ENCODE measurements around the gene LYPD5.

LYPD5 gene

DNA sequence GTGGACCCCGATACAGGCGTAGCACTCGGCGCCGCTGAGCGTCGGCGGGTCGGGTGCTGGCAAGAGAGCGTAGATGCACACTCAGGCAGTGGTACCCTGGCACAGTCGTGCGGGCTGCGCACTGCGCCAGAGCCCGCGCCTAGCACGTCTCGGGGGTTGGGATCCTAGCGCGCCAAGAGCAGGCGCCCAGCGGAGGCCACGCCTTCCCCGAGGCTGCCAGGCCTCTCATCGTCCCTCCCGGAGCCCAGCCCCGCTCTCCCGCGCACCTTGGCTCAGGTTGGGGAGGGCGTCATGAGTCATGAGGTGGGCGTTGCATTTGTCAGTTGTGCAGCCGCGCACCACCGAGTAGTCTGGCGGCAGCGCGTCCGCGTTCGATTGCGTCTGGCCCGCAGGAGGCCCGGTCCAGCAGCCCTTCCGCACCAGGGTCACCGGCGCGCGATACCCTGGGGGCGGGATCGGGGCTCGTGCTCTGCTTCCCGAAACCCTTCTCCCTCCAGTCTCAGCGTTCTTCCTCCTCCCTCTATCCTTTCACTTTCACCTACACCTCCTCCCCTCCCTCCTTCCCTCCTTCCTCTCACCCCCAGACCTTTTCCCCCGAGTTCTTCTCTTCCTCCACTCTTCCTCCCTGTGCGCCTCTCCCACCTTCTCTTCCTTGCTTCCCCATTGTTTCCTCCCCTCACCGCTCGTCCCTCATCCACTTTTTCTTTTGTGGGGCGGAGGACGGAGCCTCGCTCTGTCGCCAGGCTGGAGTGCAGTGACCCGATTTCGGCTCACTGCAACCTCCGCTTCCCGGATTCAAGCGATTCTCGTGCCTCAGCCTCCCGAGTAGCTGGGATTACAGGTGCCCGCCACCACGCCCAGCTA lies 3.5 kb downstream of the LYPD5 start:
- DNase-seq (ENCODE audit: insufficient read length), result peak; percentile 15
- FAIRE-seq, result no peak
- no peak for TF ChIP-seq POLR2AphosphoS5 (IDR thresholded peaks at IDR 0.05; ENCODE audit: low read depth, low read length)
- no peak for TF ChIP-seq POLR2A (IDR thresholded peaks at IDR 0.05; ENCODE audit: low read depth, low read length)
- no peak for TF ChIP-seq TAF1 (IDR thresholded peaks at IDR 0.05; ENCODE audit: borderline replicate concordance, low read depth, low read length)

DNA sequence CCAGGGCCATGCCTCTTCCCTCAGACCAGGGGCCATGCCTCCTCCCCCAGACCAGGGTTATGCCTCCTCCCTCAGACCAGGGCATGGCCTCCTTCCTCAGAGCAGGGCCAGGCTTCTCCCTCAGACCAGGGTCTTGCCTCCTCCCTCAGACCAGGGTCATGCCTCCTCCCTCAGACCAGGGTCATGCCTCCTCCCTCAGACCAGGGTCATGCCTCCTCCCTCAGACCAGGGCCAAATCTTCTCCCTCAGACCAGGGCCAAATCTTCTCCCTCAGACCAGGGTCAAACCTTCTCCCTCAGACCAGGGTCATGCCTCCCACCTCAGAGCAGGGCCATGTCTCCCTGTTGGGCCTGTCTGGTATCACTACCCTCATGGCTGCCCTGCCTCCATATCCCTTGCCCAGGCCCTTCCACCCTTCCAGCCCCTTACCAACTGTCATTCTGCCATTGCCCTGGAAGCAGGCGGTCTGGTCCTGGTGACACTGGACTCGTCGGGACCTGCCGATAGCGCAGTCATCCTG lies 4.2 kb downstream of the LYPD5 start:
- no peak for FAIRE-seq
- TF ChIP-seq POLR2AphosphoS5 (IDR thresholded peaks at IDR 0.05; ENCODE audit: low read depth, low read length) (no peak), TAF1 (IDR thresholded peaks at IDR 0.05; ENCODE audit: borderline replicate concordance, low read depth, low read length) (no peak), POLR2A (IDR thresholded peaks at IDR 0.05; ENCODE audit: low read depth, low read length) (no peak)
- no peak for DNase-seq (ENCODE audit: insufficient read length)

DNA sequence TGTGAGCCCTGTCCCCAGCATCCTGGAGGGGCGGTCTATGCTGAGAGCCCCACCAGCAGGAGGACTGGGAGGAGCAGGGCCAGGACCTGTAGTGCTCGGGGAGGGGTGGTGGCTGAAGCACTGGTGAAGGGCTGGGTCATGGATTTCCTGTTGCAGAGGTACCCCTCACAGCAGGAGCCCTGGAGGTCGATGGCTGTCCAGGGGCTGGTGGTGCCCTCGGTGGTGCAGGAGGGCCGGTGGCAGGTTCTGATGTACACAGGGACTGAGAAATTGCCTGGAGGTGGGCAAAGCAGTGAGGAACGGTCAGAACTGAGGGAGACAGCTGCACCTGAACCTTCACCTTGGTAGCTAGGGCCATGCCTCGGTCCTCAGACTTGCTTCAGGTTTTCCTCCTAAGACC lies 4.7 kb downstream of the LYPD5 start:
- TF ChIP-seq POLR2AphosphoS5 (IDR thresholded peaks at IDR 0.05; ENCODE audit: low read depth, low read length) (no peak), POLR2A (IDR thresholded peaks at IDR 0.05; ENCODE audit: low read depth, low read length) (no peak), TAF1 (IDR thresholded peaks at IDR 0.05; ENCODE audit: borderline replicate concordance, low read depth, low read length) (no peak)
- DNase-seq (ENCODE audit: insufficient read length), result no peak
- no peak for FAIRE-seq

DNA sequence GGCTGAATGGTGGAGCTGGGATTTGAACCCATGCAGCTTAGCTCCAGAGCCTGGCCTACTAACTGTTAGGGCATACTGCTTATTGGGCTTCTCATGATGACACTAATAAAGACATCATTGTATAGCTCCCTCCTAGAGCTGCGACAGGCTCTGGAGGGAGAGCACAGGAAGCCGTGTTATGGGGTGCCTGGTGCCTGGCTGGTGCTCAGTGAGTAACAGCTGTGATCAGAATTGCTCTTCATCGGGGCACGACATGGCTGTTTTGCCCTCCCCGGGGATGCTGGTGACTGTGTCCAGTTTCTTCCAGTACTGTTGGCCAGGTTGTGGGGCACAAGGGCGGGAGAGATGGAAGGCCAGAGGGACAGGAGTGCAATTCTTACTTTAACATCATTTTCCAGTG lies 5.1 kb downstream of the LYPD5 start:
- no peak for DNase-seq (ENCODE audit: insufficient read length)
- no peak for FAIRE-seq
- TF ChIP-seq POLR2A (IDR thresholded peaks at IDR 0.05; ENCODE audit: low read depth, low read length), result no peak
- TF ChIP-seq POLR2AphosphoS5 (IDR thresholded peaks at IDR 0.05; ENCODE audit: low read depth, low read length), result no peak
- no peak for TF ChIP-seq TAF1 (IDR thresholded peaks at IDR 0.05; ENCODE audit: borderline replicate concordance, low read depth, low read length)

DNA sequence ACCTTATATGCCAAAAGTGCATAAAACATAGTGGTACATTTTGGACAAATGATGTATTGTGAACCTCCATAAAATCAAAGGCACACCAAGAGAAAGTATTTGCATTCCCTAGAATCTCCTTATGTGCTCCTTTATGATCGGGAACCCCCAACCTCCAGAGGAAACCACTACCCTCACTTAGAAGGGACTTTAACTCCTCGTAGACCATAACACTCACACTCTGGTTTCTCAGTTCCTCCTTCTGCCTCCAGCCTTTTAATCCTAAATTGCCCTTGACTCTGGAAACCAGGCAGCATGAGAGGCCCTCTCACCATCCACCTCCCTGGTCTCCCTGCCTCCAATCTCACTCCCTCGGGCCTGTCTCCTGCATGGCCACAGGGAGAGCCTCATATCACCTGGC lies 11.7 kb downstream of the LYPD5 start:
- TF ChIP-seq POLR2AphosphoS5 (IDR thresholded peaks at IDR 0.05; ENCODE audit: low read depth, low read length) (no peak), TAF1 (IDR thresholded peaks at IDR 0.05; ENCODE audit: borderline replicate concordance, low read depth, low read length) (no peak)
- DNase-seq (ENCODE audit: insufficient read length) (no peak), FAIRE-seq (peak; percentile 62)

DNA sequence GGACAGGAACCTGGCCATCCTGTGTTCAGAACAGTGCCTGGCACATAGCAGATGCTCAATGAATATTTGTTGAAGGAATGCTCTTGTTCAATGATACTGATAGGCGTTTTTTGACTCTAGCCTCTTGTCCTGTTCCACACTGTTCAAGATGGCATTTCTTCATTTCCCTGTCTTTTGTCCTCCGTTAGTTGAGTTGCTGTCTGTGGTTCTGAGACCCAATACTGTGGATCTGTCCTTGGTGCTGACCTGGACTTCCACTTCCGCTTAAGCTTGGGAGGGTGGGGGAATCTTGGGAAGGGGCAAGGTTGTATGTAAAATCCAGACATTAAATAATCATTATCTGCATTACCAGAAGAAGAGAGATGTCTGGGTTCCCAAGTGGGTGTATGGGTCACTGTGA lies 13.2 kb downstream of the LYPD5 start:
- DNase-seq (ENCODE audit: insufficient read length) (no peak), FAIRE-seq (peak; percentile 42)
- no peak for TF ChIP-seq POLR2AphosphoS5 (IDR thresholded peaks at IDR 0.05; ENCODE audit: low read depth, low read length)
- no peak for TF ChIP-seq TAF1 (IDR thresholded peaks at IDR 0.05; ENCODE audit: borderline replicate concordance, low read depth, low read length)
- TF ChIP-seq POLR2A (IDR thresholded peaks at IDR 0.05; ENCODE audit: low read depth, low read length), result no peak

DNA sequence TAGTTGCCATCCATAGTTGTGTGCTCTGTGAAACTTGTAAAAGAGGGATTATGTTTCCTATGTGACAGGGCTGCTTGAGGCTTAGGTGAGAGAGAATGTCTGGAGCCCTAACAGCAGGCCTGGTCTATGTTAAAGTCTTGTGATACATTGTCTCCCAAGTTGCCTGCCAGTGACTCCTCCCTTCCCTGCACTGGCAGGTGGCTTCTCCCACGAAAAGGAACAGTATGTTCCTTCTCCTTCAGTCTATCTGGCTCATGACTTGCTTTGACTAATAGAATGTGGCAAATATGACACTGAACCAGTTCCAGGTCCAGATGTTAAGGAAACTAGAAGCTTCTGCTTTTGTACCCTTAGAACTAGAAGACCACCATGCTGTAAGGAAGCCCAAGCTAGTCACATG lies 15.6 kb downstream of the LYPD5 start:
- no peak for FAIRE-seq
- no peak for DNase-seq (ENCODE audit: insufficient read length)
- TF ChIP-seq TAF1 (IDR thresholded peaks at IDR 0.05; ENCODE audit: borderline replicate concordance, low read depth, low read length) (no peak), POLR2A (IDR thresholded peaks at IDR 0.05; ENCODE audit: low read depth, low read length) (no peak), POLR2AphosphoS5 (IDR thresholded peaks at IDR 0.05; ENCODE audit: low read depth, low read length) (no peak)

DNA sequence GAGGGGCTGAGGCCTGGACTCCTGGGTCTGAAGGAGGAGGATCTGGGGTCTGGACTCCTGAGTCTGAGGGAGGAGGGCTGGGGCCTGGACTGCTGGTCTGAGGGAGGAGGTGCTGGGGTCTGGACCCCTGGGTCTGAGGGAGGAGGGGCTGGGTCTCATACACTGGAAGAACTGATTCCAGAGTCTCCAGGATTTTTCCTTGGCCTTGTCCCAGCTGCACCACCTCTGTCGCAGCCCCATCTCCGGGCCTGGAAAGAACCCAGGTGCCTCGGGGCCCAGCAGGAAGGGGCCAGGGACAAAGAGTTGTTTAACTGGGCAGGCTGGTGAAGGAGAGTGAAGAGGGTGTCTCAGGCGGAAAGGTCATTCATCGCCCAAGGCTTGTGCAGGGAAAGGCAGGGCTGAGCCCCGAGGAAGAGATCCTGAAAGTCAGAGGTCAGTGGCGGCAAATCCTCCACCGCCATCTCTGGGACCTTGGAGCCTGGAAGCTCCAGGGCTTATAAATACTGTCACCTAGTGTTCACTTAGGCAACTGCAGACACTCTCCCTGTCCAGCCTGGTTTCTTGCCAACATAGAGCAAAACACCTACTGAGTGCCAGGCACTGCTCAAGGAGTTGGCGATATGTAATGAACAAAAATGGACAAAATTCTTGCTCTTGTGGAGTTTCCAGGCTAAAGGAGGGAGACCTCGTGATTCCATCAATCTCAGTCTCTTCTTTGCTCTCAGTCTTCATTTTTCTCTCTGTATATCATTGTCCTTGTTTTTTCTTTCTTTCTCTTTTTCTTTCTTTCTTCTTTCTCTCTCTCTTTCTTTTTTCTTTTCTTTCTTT lies 17.1 kb downstream of the LYPD5 start:
- no peak for TF ChIP-seq TAF1 (IDR thresholded peaks at IDR 0.05; ENCODE audit: borderline replicate concordance, low read depth, low read length)
- no peak for TF ChIP-seq POLR2A (IDR thresholded peaks at IDR 0.05; ENCODE audit: low read depth, low read length)
- no peak for TF ChIP-seq POLR2AphosphoS5 (IDR thresholded peaks at IDR 0.05; ENCODE audit: low read depth, low read length)
- FAIRE-seq (peak; percentile 70), DNase-seq (ENCODE audit: insufficient read length) (no peak)

DNA sequence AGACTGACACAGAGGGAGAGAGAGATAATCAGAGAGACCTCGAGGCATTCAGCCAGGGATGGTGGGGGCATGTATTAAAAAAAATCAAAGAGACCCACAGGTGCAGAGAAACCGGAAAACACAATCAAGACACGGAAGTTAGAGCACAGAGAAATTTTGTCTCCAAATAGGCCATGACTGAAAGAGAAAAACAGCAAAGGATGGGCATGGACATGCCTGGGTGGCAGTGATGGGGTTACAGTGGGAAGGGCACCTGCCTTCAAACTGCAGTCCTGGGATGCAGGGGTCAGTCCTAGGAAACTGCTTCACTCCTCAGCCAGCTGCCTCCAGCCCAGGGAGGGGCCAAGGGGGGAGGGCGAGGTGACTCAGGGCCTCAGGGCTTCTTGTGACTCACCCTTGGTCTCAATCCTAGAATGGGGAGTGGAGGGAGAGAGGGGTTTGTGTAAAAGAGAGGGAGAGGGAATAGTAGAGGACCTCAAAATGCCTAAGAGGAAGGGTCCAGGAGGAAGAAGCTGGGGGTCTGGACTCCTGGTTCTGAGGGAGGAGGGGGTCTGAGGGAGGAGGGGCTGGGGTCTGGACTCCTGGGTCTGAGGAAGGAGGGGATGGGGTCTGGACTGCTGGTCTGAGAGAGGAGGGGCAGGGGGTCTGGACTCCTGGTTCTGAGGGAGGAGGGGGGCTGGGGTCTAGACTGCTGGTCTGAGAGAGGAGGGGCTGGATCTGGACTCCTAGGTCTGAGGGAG lies 17.8 kb downstream of the LYPD5 start:
- peak; percentile 38 for DNase-seq (ENCODE audit: insufficient read length)
- TF ChIP-seq POLR2A (IDR thresholded peaks at IDR 0.05; ENCODE audit: low read depth, low read length) (peak; percentile 40; the same call in 1 of the 2 replicates), TAF1 (IDR thresholded peaks at IDR 0.05; ENCODE audit: borderline replicate concordance, low read depth, low read length) (no peak), POLR2AphosphoS5 (IDR thresholded peaks at IDR 0.05; ENCODE audit: low read depth, low read length) (peak; percentile 55; the same call in 1 of the 2 replicates)
- peak; percentile 87 for FAIRE-seq

DNA sequence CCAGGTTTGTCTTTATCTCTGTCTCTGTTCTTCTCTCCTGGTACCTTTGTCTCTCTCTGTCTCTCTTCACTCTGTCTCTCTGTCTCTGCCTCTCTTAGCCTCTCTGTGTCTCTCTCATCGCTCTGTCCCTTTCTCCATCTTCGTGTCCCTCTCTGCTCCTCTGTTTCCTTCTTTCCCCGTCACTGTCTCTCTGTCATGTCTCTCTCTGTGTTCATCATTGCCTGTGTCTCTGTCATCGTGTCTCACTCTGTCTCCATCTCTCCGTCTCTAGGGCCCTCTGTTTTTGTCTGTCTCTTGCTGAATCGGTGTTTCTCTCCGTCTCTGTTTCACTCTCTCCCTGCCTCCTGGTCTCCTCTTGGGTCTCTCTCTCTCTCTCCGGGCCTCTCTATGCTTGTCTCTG lies 18.6 kb downstream of the LYPD5 start:
- no peak for FAIRE-seq
- TF ChIP-seq TAF1 (IDR thresholded peaks at IDR 0.05; ENCODE audit: borderline replicate concordance, low read depth, low read length) (no peak), POLR2A (IDR thresholded peaks at IDR 0.05; ENCODE audit: low read depth, low read length) (no peak), POLR2AphosphoS5 (IDR thresholded peaks at IDR 0.05; ENCODE audit: low read depth, low read length) (no peak)
- no peak for DNase-seq (ENCODE audit: insufficient read length)

Data from GM12892 (cell line).